ENCODE results near the gene ACVR1C.

DNA sequence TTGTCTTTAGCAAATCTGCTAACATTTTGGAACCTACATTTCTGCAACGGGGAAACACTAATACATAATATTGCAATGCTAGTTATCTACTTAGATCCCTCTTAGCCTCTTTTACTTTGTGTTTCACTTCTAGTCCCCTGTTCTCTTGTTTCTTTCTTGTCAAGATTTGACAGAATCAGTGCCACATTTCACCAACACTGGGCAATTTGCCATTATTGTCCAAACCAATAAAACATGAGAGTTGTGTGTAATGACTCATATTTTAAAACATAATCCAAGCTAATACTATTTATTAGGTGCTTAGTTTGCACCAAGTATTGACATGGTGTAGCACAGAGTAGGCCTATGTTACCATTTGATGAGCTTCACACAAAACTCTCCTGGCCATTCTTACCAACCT, 33.7 kb upstream of the ACVR1C start:
- no peak for TF ChIP-seq CTCF (conservative IDR thresholded peaks at IDR 0.05)
- TF ChIP-seq EZH2 (IDR thresholded peaks at IDR 0.05; ENCODE audit: low read depth): no peak

Data from PC-9 (cell line).